Immature natural killer cell (primary cell): ENCODE measurements around the gene PFDN1. TPM values are rescaled to one million over a fixed set of nuclear protein-coding genes. Genes with fewer than 3 reads are reported as not detected.
"Not testable (repeated sequence)": the region's sequence is repeated elsewhere in the genome, so short reads cannot be mapped to it uniquely, and the experiment has no call there.

ENCODE experiments used
- DNase-seq, 3 donors: peaks; one replicate each; pipeline ENCODE4 v3.0.0; 2022; ENCODE audit warnings: mixed read lengths in 1 of 3
- H3K27ac Mint-ChIP-seq, 6 donors: one replicate each; pipeline ENCODE4 v1.8.0; 2020; ENCODE audit warnings: mixed read lengths in 6 of 6, mild to moderate bottlenecking in 5 of 6, inconsistent platforms in 4 of 6, moderate library complexity in 3 of 6
- H3K27me3 Mint-ChIP-seq, 3 donors: one replicate each; pipeline ENCODE4 v1.8.0; 2020 to 2021; ENCODE audit warnings: low read depth in 3 of 3, mild to moderate bottlenecking in 3 of 3, mixed read lengths in 3 of 3, moderate library complexity in 3 of 3, inconsistent platforms in 1 of 3
- H3K36me3 Mint-ChIP-seq, 3 donors: one replicate each; pipeline ENCODE4 v1.8.0; 2020; ENCODE audit warnings: mixed read lengths in 3 of 3, inconsistent platforms in 2 of 3, mild to moderate bottlenecking in 2 of 3
- H3K4me1 Mint-ChIP-seq, 2 donors: one replicate each; pipeline ENCODE4 v1.8.0; 2020; ENCODE audit warnings: inconsistent platforms in 2 of 2, mild to moderate bottlenecking in 2 of 2, mixed read lengths in 2 of 2, moderate library complexity in 1 of 2
- H3K4me3 Mint-ChIP-seq, 5 donors: one replicate each; pipeline ENCODE4 v1.8.0; 2020; ENCODE audit warnings: mild to moderate bottlenecking in 5 of 5, mixed read lengths in 5 of 5, inconsistent platforms in 3 of 5, moderate library complexity in 3 of 5
- H3K9me3 Mint-ChIP-seq, 6 donors: one replicate each; pipeline ENCODE4 v1.8.0; 2020; ENCODE audit warnings: mild to moderate bottlenecking in 6 of 6, mixed read lengths in 6 of 6, inconsistent platforms in 4 of 6, moderate library complexity in 3 of 6
- polyA plus RNA-seq, 3 donors: library from polyadenylated mRNA; unstranded; fragments of 300-500 nt; fragmentation: Illumina TruSeq; gene quantifications; one replicate each; pipeline ENCODE4 v1.2.3, GENCODE V29; 2021

Gene PFDN1, protein sequence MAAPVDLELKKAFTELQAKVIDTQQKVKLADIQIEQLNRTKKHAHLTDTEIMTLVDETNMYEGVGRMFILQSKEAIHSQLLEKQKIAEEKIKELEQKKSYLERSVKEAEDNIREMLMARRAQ
- 100 to 1,000 TPM; 114 to 225 (median 150) TPM for polyA plus RNA-seq

DNA sequence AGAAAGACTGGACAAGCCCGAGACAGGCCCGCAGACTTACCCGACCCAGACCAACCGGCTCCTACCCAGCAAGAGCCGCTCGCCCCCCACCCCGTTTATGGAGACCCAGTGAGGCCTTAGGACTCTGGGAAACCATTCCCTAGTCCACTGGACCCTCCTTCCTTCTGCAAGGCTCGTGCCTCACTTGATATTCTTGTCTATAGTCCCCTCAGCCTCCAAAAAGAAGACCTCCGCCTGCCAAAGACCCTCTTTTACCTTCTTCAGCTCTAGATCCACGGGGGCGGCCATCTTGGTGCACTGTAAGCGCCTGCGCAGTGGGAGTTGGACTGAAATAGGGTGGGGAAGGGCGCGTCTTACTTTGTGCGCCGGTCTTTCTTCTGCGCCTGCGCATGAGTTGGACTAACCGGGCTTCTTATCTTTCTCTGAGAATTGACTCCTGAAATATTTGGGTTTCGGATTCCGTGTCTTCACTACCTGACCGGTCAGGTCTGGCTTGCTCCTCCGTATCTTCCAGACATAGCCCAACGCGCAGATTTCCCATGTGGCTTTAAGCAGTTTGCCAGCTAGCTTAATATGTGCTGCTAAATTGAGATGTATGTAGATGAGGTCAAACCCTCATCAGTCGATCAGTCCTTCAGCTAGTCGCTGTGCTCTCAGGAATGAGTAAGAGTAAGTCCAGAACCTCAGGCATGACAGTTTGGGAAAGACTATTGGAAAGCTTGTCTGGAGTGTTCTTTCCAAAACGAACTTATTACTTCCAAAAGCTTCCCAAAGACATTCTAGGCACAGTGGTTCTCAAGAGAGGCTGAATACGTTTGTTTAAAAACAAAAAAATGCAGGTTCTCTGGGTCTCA lies at the start of gene PFDN1:
PFDN1 (minus strand) TSS at position 316 of the 854 bp plus-strand sequence; CDS start at position 288, 28 bp downstream.
- H3K4me1 Mint-ChIP-seq = peaks cover 16 to 28% of the 10 kb centered on the region in 2 donors

DNA sequence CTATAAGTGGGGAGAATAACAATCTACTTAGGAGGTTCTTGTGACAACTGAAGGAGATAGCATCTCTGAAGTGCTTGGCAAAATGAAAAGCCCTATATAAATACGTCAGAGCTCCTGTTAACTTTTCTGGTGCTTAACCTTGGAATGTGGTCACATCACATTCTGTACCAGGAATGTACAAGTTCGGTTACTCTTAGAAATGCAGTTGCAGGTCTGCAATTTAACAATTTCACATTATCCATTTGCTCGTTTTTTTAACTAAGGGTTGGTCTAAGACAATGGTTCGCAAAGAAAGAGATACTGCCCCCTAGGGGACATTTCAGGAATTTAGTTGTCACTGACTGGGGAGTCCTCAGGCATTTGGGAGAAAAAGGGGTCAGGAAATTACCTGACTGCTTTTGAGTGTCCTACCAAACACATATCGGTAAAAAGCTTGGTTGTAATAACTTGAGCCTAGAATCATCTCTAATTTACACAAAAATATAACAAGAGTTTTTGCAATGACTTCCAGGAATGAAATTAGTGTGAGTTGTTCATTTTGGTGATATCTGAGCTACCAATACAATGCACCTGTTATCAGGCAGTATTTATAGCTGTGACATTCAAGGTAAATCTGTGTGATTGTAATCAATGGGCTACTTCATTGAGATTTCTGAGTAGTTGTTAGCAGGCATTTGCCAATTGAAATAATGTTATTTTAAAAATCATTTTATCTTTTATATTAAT lies 48.9 kb upstream of the PFDN1 start:
- DNase-seq = peak; percentile 61 to 69 (median 63)
- H3K27me3 Mint-ChIP-seq = peaks cover 3 to 27% (median 7%) of the 10 kb centered on the region in 3 donors
- H3K36me3 Mint-ChIP-seq = no peaks in the 10 kb centered on the region
- H3K4me1 Mint-ChIP-seq = peaks cover 4 to 8% of the 10 kb centered on the region in 2 donors
- H3K9me3 Mint-ChIP-seq = no peaks in the 10 kb centered on the region
- H3K4me3 Mint-ChIP-seq = no peak overlapping the region
- no peak overlapping the region for H3K27ac Mint-ChIP-seq

More for the DNA sequence above, at the start of gene PFDN1:
- Mint-ChIP-seq H3K27ac (peak within 1 kb of the TSS; percentile 93 to 97 (median 95)), H3K9me3 (no peaks in the 10 kb centered on the region), H3K36me3 (peaks cover 0 to 12% (median 12%) of the 10 kb centered on the region in 3 donors), H3K4me3 (peak within 1 kb of the TSS; percentile 93 to 99 (median 99)), H3K27me3 (peaks cover 3 to 7% (median 6%) of the 10 kb centered on the region in 3 donors)
- peak; percentile 88 to 92 (median 91) for DNase-seq

DNA sequence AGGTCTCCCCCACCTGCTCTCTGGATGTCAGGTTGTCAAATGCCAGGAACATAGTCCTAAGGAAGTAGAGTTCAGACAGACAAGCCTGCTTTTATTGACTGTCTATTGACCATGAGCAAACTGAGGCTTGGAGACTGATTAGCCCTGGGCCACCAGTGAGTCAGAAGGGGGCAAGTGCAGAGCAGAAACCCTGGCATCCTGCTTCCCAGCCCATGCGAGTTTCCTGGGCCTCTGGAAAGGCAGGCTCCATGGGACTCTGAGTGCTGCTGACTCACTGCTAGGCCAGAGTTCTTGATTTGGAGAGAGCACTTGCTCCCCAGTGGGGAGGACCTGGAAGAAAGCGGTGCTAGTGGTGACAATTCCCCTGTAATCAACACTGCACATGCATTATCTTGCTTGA lies 46.3 kb upstream of the PFDN1 start:
- Mint-ChIP-seq H3K27ac (no peak overlapping the region), H3K4me1 (peaks cover 8 to 16% of the 10 kb centered on the region in 2 donors), H3K27me3 (peaks cover 3 to 28% (median 7%) of the 10 kb centered on the region in 3 donors), H3K36me3 (no peaks in the 10 kb centered on the region), H3K4me3 (no peak overlapping the region), H3K9me3 (no peaks in the 10 kb centered on the region)
- DNase-seq = no peak

DNA sequence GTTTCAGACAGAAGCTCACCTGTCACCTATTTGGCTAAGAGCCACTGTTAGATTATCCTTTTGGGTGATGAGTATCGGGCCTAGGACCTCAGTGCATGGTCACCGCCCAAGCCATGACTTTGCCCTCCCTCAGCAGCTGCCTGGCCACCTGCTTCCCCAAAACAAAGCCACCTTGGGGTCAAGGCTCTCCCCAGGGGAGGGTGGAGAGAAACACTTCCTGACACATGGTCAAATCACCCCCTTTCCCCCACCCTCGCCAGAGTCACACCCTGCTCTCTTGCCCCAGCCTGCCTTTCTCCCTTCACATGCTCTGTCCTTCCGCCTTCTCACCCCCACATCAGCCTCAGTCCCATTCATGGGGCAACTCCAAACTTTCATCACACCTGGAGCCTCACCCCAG lies 45.2 kb upstream of the PFDN1 start:
- no peaks in the 10 kb centered on the region for H3K36me3 Mint-ChIP-seq
- no peak for DNase-seq
- no peaks in the 10 kb centered on the region for H3K9me3 Mint-ChIP-seq
- H3K4me1 Mint-ChIP-seq = peaks cover 10 to 19% of the 10 kb centered on the region in 2 donors
- H3K27ac Mint-ChIP-seq = no peak overlapping the region
- peaks cover 3 to 28% (median 5%) of the 10 kb centered on the region in 3 donors for H3K27me3 Mint-ChIP-seq
- peak overlapping the region in 2 of 5 donors; percentile 50 to 72 for H3K4me3 Mint-ChIP-seq

DNA sequence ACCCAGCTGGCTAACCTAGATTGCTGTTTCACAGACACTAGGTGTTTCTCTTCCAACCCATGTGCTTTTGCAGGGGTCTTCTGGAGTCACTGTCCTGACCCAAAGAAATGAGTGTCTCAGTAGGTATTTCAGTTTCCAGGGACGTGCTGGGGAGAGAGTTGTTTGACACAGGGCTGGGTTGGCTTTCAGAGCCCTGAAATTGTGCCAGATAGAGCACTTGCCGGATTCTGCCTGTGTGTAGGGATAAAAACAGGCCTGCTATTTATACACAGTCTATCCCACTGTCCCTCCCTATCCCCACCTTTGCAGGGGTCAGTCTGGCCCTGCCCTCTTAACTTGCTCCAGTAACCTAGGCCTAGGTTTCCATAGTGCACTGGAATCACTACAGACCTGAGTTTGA lies 44.5 kb upstream of the PFDN1 start:
- DNase-seq = no peak
- Mint-ChIP-seq H3K9me3 (no peaks in the 10 kb centered on the region), H3K36me3 (no peaks in the 10 kb centered on the region), H3K4me3 (peak overlapping the region; percentile 72 to 82 (median 78)), H3K4me1 (peaks cover 17 to 27% of the 10 kb centered on the region in 2 donors), H3K27ac (no peak overlapping the region), H3K27me3 (peaks cover 3 to 28% (median 5%) of the 10 kb centered on the region in 3 donors)

GRCh38 chr5:140346348-140347221 lies 43.7 kb upstream of the PFDN1 start, which contains the start of gene HBEGF:
TSS of gene HBEGF (minus strand) at chr5:140346603. CDS start at chr5:140346328, 275 bp downstream.
- Mint-ChIP-seq H3K36me3 (no peaks in the 10 kb centered on the region), H3K4me3 (peak within 1 kb of the TSS; percentile 76 to 83 (median 78)), H3K9me3 (no peaks in the 10 kb centered on the region), H3K27ac (peak within 1 kb of the TSS in 1 of 6 donors; percentile 75), H3K27me3 (peaks cover 3 to 26% (median 5%) of the 10 kb centered on the region in 3 donors), H3K4me1 (peaks cover 24 to 33% of the 10 kb centered on the region in 2 donors)
- peak; percentile 22 to 39 (median 36) for DNase-seq

DNA sequence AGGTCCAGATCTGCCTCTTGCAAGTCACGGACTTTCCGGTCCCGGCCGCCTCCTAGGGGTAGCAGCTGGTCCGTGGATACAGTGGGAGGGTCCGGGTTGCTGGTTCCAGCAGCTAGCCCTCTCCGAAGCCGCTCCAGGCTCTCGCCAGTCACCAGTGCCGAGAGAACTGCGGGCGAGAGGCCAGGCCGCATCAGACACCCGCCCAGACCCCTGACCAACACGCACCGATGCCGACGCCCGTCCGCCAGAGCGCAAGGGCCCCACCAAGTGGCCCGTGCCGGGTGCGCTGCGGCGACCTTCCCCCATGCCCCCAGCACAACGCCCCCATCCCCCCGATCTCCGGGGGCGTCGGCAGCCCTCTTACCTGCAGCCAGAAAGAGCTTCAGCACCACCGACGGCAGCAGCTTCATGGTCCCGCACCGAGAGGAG lies 43.0 kb upstream of the PFDN1 start:
- H3K4me1 Mint-ChIP-seq = peaks cover 24 to 33% of the 10 kb centered on the region in 2 donors

GRCh38 chr5:140344683-140345423 lies 42.0 kb upstream of the PFDN1 start:
- no peaks in the 10 kb centered on the region for H3K36me3 Mint-ChIP-seq
- peak overlapping the region in 1 of 6 donors; percentile 12 for H3K27ac Mint-ChIP-seq
- peak overlapping the region in 3 of 5 donors; percentile 1 to 83 (median 77) for H3K4me3 Mint-ChIP-seq
- no peak for DNase-seq
- peaks cover 5 to 18% (median 5%) of the 10 kb centered on the region in 3 donors for H3K27me3 Mint-ChIP-seq
- H3K9me3 Mint-ChIP-seq = no peaks in the 10 kb centered on the region
- peaks cover 26 to 39% of the 10 kb centered on the region in 2 donors for H3K4me1 Mint-ChIP-seq

More for the DNA sequence above, 43.0 kb upstream of the PFDN1 start:
- Mint-ChIP-seq H3K36me3 (no peaks in the 10 kb centered on the region), H3K27me3 (peaks cover 1 to 24% (median 5%) of the 10 kb centered on the region in 3 donors), H3K4me3 (peak overlapping the region; percentile 71 to 83 (median 76)), H3K9me3 (no peaks in the 10 kb centered on the region), H3K27ac (no peak overlapping the region)
- DNase-seq = no peak

- Mint-ChIP-seq H3K27ac (peak overlapping the region in 1 of 6 donors; percentile 17), H3K27me3 (peaks cover 4 to 13% (median 5%) of the 10 kb centered on the region in 3 donors), H3K4me3 (peak overlapping the region in 1 of 5 donors; percentile 48), H3K4me1 (peaks cover 29 to 42% of the 10 kb centered on the region in 2 donors)
- H3K9me3 Mint-ChIP-seq, H3K36me3 Mint-ChIP-seq, DNase-seq: not testable (repeated sequence)
Observed at GRCh38 chr5:140343849-140344248, 40.9 kb upstream of the PFDN1 start.

- no peaks in the 10 kb centered on the region for H3K9me3 Mint-ChIP-seq
- H3K36me3 Mint-ChIP-seq = no peaks in the 10 kb centered on the region
- peaks cover 3 to 6% (median 5%) of the 10 kb centered on the region in 3 donors for H3K27me3 Mint-ChIP-seq
- peak overlapping the region in 1 of 5 donors; percentile 36 for H3K4me3 Mint-ChIP-seq
- no peak for DNase-seq
- H3K4me1 Mint-ChIP-seq = peaks cover 29 to 44% of the 10 kb centered on the region in 2 donors
- peak overlapping the region in 2 of 6 donors; percentile 12 to 37 for H3K27ac Mint-ChIP-seq
Observed at GRCh38 chr5:140342896-140343295, 40.0 kb upstream of the PFDN1 start.

GRCh38 chr5:140342287-140342686 lies 39.4 kb upstream of the PFDN1 start:
- H3K4me1 Mint-ChIP-seq = peaks cover 29 to 41% of the 10 kb centered on the region in 2 donors
- peaks cover 3 to 5% (median 4%) of the 10 kb centered on the region in 3 donors for H3K27me3 Mint-ChIP-seq
- no peaks in the 10 kb centered on the region for H3K36me3 Mint-ChIP-seq
- peak overlapping the region in 3 of 6 donors; percentile 8 to 25 (median 10) for H3K27ac Mint-ChIP-seq
- peak overlapping the region in 3 of 5 donors; percentile 18 to 36 (median 19) for H3K4me3 Mint-ChIP-seq
- H3K9me3 Mint-ChIP-seq = no peaks in the 10 kb centered on the region
- DNase-seq = no peak

DNA sequence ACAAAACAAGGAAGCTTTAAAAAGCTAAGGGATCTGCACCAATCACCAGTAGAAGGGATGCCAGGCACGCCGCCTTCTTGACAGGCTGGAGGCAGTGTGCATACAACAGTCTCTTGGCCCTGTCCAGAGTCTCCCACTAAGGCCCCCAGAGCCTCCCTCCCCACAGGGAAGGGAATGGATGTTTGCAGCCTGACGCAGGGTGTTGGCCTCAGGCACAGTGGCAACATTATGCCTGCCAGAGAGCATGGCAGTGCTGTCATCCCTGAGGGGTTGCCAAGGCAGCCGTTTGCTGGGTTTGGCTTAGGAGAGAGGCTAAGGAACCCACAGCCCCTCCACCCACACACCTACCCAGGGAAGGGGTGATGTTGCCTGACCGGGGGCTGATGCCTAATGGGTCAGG lies 38.7 kb upstream of the PFDN1 start:
- no peak for DNase-seq
- Mint-ChIP-seq H3K9me3 (no peaks in the 10 kb centered on the region), H3K4me1 (peaks cover 24 to 34% of the 10 kb centered on the region in 2 donors), H3K27ac (peak overlapping the region in 2 of 6 donors; percentile 4 to 10), H3K4me3 (no peak overlapping the region), H3K36me3 (no peaks in the 10 kb centered on the region), H3K27me3 (peaks cover 0 to 5% (median 3%) of the 10 kb centered on the region in 3 donors)
